Astrocyte (in vitro differentiated cells and primary cell): ENCODE measurements around the gene MOV10L1. TPM values are rescaled to one million over a fixed set of nuclear protein-coding genes. Genes with fewer than 3 reads are reported as not detected.

Source experiments
- DNase-seq: peaks from one replicate; pipeline ENCODE4 v3.0.0-alpha.2; 2010; ENCODE audit warnings: low read depth
- FAIRE-seq: peaks from 2 replicates; lab custom pipeline; 2011; peaks lifted over from hg19 to GRCh38; lab: Jason Lieb, UNC
- H2AFZ ChIP-seq: 2 replicates; pipeline ENCODE4 v1.6.0; 2012; ENCODE audit warnings: low read depth, low read length, inconsistent platforms
- H3K27ac ChIP-seq: 2 replicates; pipeline ENCODE4 v1.5.1; 2011; ENCODE audit warnings: low read depth, low read length, inconsistent platforms
- H3K27me3 ChIP-seq: 2 replicates; pipeline ENCODE4 v1.6.0; 2011; ENCODE audit warnings: low read length, inconsistent platforms; ENCODE audit not compliant: insufficient read depth
- H3K36me3 ChIP-seq: 2 replicates; pipeline ENCODE4 v1.5.1; 2011; ENCODE audit warnings: low read length, inconsistent platforms; ENCODE audit not compliant: insufficient read depth
- H3K4me1 ChIP-seq: 2 replicates; pipeline ENCODE4 v1.5.1; 2011; ENCODE audit warnings: low read length, inconsistent platforms; ENCODE audit not compliant: insufficient read depth
- H3K4me2 ChIP-seq: 2 replicates; pipeline ENCODE4 v1.6.0; 2012; ENCODE audit warnings: low read length, inconsistent platforms
- H3K4me3 ChIP-seq: 2 replicates; pipeline ENCODE4 v1.5.1; 2011; ENCODE audit warnings: low read depth, mild to moderate bottlenecking, low read length, inconsistent platforms; ENCODE audit not compliant: insufficient read depth
- H3K79me2 ChIP-seq: 2 replicates; pipeline ENCODE4 v1.6.0; 2012; ENCODE audit warnings: mild to moderate bottlenecking, low read length, inconsistent platforms; ENCODE audit not compliant: insufficient read depth
- H3K9ac ChIP-seq: 2 replicates; pipeline ENCODE4 v1.6.0; 2012; ENCODE audit warnings: mild to moderate bottlenecking, low read length, inconsistent platforms
- H3K9me3 ChIP-seq: 2 replicates; pipeline ENCODE4 v1.5.1; 2012; ENCODE audit warnings: low read depth, mild to moderate bottlenecking, low read length, inconsistent platforms; ENCODE audit not compliant: insufficient read depth
- H4K20me1 ChIP-seq: 2 replicates; pipeline ENCODE4 v1.6.0; 2012; ENCODE audit warnings: low read length, inconsistent platforms; ENCODE audit not compliant: insufficient read depth
- H3K27ac Mint-ChIP-seq: one replicate; pipeline ENCODE4 v1.8.0; 2021; ENCODE audit warnings: mild to moderate bottlenecking, mixed read lengths; ENCODE audit not compliant: unreplicated experiment
- H3K27me3 Mint-ChIP-seq: one replicate; pipeline ENCODE4 v1.8.0; 2021; ENCODE audit warnings: low read depth, mixed read lengths; ENCODE audit not compliant: unreplicated experiment
- H3K36me3 Mint-ChIP-seq: one replicate; pipeline ENCODE4 v1.8.0; 2021; ENCODE audit warnings: low read depth, mixed read lengths; ENCODE audit not compliant: unreplicated experiment
- H3K4me1 Mint-ChIP-seq: one replicate; pipeline ENCODE4 v1.8.0; 2021; ENCODE audit warnings: low read depth, mixed read lengths; ENCODE audit not compliant: unreplicated experiment
- H3K4me3 Mint-ChIP-seq: one replicate; pipeline ENCODE4 v1.8.0; 2021; ENCODE audit warnings: mild to moderate bottlenecking, moderate library complexity, mixed read lengths; ENCODE audit not compliant: unreplicated experiment
- H3K9me3 Mint-ChIP-seq: one replicate; pipeline ENCODE4 v1.8.0; 2021; ENCODE audit warnings: mild to moderate bottlenecking, mixed read lengths; ENCODE audit not compliant: unreplicated experiment
- EZH2 ChIP-seq: IDR thresholded peaks from 2 replicates; pipeline ENCODE4 v1.6.1; 2012; ENCODE audit warnings: mild to moderate bottlenecking, low read length, inconsistent platforms; ENCODE audit not compliant: insufficient read depth
- total RNA-seq: library from RNA; stranded (reverse); gene quantifications from 2 replicates; pipeline ENCODE4 v1.2.1, GENCODE V29; 2021
- TF ChIP-seq, protein P1 (sequence below): IDR thresholded peaks from 2 replicates; pipeline ENCODE4 v1.5.1; 2011; ENCODE audit warnings: low read depth, mild to moderate bottlenecking, inconsistent platforms, low read length, moderate library complexity; ENCODE audit not compliant: insufficient read depth

The MOV10L1 gene
- total RNA-seq, 1 donor from 2014 or later, result 0.61 TPM

DNA sequence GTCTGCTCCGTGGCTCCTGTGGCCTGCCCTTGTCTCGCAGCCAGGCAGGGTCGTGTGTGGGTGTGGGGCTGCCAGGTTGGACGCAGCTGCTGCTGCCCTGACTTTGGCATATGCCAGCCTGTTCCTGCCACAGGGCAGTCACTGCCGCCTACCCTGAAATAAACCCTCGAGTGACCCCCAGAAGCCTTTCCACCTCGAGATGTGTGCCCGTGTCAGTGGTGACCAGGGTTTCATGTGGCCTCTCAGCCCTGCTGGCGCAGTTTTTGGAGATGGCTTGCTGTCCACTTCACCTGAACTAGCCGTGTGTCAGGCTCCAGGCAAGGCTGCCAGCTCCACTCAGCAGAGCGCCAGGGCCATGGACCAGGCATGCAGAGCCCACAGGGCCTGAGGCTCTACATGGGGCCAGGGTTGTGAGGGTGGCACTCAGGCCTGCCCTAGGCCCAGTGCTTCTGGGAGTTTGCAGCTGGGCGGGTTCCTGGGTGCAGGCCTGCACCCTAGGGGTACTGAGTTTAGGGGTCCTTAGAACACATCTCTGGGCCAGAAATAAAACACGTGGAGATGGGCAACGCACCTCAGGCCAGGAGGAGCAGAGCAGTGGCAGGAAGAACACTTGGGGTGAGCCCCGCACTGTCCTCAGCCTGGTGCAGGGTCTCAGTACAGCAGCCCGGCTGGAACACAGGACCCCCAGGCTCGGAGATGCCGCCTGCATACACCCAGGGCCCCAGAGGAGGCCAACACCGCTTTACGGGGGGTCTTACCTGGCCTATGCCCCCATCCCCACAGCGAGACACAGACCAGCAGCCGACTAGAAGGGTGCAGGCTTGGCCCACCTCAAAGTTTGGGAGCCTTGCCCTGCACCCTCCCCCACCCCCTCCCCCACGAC is 71.9 kb downstream of the MOV10L1 start:
- no peak overlapping the region for H3K9ac ChIP-seq
- no peak for FAIRE-seq
- H3K27ac ChIP-seq, result no peak overlapping the region
- TF ChIP-seq, protein P1, sequence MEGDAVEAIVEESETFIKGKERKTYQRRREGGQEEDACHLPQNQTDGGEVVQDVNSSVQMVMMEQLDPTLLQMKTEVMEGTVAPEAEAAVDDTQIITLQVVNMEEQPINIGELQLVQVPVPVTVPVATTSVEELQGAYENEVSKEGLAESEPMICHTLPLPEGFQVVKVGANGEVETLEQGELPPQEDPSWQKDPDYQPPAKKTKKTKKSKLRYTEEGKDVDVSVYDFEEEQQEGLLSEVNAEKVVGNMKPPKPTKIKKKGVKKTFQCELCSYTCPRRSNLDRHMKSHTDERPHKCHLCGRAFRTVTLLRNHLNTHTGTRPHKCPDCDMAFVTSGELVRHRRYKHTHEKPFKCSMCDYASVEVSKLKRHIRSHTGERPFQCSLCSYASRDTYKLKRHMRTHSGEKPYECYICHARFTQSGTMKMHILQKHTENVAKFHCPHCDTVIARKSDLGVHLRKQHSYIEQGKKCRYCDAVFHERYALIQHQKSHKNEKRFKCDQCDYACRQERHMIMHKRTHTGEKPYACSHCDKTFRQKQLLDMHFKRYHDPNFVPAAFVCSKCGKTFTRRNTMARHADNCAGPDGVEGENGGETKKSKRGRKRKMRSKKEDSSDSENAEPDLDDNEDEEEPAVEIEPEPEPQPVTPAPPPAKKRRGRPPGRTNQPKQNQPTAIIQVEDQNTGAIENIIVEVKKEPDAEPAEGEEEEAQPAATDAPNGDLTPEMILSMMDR, result no peak
- TF ChIP-seq EZH2, result no peak
- H3K4me1 ChIP-seq, result no peaks in the 10 kb centered on the region
- H2AFZ ChIP-seq, result no peak overlapping the region
- Mint-ChIP-seq H3K27ac (no peak overlapping the region), H3K4me3 (no peak overlapping the region), H3K4me1 (no peaks in the 10 kb centered on the region), H3K36me3 (no peaks in the 10 kb centered on the region), H3K9me3 (peaks cover 4% of the 10 kb centered on the region), H3K27me3 (peaks cover 42% of the 10 kb centered on the region)
- no peaks in the 10 kb centered on the region for H3K79me2 ChIP-seq
- H3K27me3 ChIP-seq, result peaks cover 2% of the 10 kb centered on the region
- DNase-seq, result no peak
- no peaks in the 10 kb centered on the region for H4K20me1 ChIP-seq
- H3K4me3 ChIP-seq, result no peak overlapping the region
- H3K4me2 ChIP-seq, result no peak overlapping the region
- H3K36me3 ChIP-seq, result no peaks in the 10 kb centered on the region
- H3K9me3 ChIP-seq, result no peaks in the 10 kb centered on the region

DNA sequence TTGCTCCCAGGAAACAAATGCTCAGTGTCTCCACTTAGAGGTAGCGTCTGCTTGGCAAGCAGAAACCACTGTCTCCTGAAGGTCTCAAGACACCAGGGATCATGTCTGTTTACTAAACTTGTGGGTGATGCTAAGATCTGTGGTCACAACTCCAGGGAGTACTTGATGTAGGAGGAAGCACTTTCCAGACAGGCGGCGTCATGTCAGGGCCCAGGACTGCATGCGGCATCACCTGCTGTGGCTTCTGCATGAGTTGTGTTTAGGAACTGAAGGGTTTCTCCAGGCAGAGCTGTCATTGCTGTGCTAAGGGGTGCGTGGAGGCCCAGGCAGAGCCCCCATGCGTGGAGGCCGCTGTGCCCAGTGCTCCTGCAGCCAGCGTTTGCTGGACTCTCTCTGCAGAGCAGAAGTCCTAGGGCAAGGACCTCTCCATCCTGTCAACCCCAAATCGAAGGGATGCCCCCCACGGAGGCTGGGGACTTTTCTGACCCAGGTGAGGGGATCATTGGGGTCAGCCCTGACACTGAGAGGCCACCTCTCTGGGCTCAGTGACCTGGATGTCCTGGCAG is 72.7 kb downstream of the MOV10L1 start:
- H3K27me3 Mint-ChIP-seq, result peaks cover 35% of the 10 kb centered on the region
- FAIRE-seq (no peak), DNase-seq (no peak)
- H3K4me3 Mint-ChIP-seq, result no peak overlapping the region
- Histone ChIP-seq H3K4me1 (no peaks in the 10 kb centered on the region), H3K79me2 (no peaks in the 10 kb centered on the region), H3K27me3 (peaks cover 2% of the 10 kb centered on the region), H3K27ac (no peak overlapping the region), H2AFZ (no peak overlapping the region), H4K20me1 (no peaks in the 10 kb centered on the region), H3K4me2 (no peak overlapping the region), H3K9ac (no peak overlapping the region), H3K9me3 (no peaks in the 10 kb centered on the region), H3K4me3 (no peak overlapping the region), H3K36me3 (no peaks in the 10 kb centered on the region)
- peaks cover 4% of the 10 kb centered on the region for H3K9me3 Mint-ChIP-seq
- no peaks in the 10 kb centered on the region for H3K36me3 Mint-ChIP-seq
- no peak overlapping the region for H3K27ac Mint-ChIP-seq
- no peak for TF ChIP-seq EZH2
- TF ChIP-seq, protein P1, result no peak
- H3K4me1 Mint-ChIP-seq, result no peaks in the 10 kb centered on the region
